Fibroblast of skin of left quadriceps (primary cell): Measurements from ENCODE around the gene SLC29A1.
"Not testable (repeated sequence)": the region's sequence is repeated elsewhere in the genome, so short reads cannot be mapped to it uniquely, and the experiment has no call there.

Experiments
- DNase-seq, 2 experiments: peaks; one replicate each; pipeline ENCODE4 v3.0.0-alpha.2; 2013; ENCODE audit warnings: low read depth in 2 of 2

Gene SLC29A1

DNA sequence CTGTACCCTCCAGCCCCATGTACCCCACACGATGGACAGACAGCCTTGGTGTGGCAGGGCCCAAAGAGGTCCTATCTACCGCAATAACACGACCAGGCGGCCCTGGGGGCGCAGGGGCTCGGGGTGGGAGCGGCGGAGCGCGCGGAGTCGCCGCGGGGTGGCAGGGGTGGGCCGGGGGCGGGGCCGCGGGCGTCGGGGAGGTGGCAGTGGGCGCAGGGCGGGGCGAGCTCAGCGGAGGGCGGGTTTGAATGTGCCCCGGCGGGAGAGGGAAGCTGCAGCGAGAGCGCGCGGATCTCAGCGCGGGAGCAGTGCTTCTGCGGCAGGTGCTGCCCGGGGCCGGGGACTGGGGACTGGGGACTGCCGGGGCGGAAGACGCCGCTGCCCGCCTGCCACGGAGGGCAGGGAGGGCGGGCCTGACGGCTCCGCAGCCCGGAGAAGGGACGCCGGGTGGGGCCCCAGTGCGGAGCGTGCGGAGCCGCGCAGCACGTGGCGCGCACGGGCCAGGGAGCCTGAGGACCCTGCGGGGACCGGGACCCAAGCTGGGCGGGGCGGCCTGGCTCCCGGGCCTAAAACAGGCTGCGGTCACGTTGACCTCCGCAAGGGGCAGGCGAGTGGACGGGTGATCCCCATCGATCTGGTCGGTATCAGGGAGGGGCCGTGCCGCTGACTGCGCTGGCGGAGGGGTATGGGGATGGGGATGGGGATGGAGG, at the start of gene SLC29A1:
Gene SLC29A1 (plus strand): TSS at position 277 of the 710 bp plus-strand sequence. CDS start 3,719 bp downstream, outside the sequence.
- DNase-seq: no peak

DNA sequence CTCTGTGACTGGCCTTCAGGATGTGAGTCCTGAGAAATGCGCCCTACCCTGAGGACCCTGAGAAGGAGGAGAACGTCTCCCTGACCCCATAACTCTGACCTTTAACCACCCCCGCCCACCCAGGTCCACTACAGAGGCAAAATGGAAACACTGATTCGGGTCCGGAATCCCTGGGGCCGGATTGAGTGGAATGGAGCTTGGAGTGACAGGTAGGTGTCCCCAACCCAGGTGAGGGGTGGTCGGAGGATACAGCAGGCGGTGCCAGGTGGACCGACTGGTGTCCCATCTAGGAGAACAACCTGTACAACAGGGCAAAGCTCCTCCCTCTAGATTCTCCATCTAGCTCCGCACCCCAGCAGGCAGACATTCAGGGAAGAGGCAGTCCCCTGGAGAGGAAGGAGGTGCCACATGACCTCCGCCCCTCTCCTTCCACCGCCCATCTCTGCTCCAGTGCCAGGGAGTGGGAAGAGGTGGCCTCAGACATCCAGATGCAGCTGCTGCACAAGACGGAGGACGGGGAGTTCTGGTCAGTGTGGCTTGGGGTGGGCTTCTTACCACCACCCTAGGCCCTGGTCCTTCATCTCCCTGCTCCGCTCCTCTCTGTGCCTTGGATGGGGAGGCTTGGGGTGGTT, 47.1 kb upstream of the SLC29A1 start:
- no peak for DNase-seq

DNA sequence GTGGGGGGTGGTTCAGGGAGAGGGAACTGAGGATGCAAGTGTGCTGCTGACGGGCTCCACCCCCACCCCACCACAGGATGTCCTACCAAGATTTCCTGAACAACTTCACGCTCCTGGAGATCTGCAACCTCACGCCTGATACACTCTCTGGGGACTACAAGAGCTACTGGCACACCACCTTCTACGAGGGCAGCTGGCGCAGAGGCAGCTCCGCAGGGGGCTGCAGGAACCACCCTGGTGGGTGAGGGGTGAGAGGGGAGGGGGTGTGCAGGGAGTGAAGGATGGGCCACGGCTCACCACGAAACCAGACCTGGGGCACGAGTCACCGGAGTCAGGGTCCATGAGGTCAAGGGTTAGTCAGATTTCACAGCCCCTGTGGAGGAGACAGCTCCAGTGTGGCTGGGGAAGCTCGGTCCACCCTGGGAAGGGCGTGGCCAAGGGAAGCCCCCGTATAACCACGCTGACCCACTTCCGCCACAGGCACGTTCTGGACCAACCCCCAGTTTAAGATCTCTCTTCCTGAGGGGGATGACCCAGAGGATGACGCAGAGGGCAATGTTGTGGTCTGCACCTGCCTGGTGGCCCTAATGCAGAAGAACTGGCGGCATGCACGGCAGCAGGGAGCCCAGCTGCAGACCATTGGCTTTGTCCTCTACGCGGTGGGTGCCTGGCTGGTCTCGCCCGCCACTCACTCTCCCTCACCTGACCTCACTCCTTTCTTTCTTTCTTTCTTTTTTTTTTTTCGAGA, 46.5 kb upstream of the SLC29A1 start:
- no peak for DNase-seq

DNA sequence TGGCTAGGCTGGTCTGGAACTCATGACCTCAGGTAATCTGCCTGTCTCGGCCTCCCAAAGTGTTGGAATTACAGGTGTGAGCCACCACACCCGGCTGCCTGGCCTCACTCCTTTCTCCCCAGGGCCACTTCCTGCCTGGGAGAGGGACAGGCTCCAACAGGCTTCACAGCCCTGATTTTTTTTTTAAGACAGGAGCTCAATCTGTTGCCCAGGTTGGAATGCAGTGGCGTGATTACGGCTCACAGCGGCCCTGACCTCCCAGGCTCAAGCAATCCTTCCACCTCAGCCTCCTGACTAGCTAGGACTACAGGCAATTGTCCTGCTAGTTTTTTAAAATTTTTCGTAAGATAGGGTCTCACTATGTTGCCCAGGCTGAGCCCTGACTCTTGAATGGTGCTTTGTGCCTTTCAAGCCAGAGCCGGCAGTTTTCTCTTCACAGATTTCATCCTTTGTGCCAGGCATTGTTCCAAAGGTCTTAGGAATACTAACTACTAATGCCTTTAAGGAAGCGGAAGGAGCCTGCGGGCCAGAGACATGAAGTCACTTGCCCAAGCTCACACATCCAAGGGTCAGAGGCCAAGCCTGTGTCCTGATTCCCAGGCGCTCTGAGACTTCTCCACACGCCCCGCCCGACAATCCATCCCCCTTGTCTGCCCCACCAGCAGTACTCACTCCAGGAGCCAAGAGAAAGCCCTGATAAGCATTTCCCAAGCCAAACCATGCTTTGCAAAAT, 45.5 kb upstream of the SLC29A1 start:
- no peak for DNase-seq

DNA sequence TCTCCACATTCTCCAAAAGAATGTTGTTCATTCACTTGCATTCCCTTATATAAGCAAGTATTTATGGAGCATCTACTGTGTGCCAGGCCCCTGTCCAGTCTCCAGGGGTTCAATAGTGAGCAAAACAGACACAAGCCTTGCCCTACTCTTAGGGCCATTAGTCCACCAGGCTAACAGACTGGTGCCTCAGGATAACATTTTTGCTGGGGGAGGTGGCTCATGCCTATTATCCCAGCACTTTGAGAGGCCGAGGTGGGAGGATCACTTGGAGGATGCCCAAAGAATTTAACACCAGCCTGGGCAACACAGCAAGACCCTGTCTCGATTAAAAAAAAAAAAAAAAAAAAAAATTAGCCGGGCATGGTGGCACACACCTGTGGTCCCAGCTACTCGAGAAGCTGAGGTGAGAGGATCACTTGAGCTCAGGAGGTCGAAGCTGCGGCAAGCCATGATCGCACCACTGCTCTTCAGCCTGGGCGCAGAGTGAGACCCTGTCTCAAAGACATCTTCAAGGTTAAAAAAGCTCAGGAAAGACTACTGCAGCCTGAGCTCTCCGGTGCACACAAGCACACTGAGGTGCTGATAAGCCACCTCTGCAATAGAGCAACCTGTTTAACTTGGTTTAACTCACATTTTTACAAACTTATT, 44.8 kb upstream of the SLC29A1 start:
- no peak for DNase-seq

DNA sequence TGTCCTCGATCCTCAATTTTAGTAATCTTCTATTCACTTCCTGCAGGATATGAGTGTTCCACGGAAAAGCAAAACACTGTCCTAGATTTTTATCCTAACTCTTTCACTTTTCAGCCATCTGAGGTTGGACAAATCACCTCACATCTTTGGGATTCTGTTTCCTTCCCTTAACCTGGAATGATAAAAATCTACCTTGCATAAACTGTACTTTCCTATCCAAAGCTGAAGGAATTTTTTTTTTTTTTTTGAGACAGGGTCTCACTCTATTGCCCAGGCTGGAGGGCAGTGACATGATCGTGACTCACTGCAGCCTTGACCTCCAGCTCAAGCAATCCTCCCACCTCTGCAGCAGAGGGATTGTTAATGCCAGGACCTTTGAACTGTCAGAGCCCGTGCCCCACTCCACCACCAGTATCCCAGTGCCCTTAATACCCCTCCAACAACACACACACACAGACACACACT, 44.3 kb upstream of the SLC29A1 start:
- no peak for DNase-seq

DNA sequence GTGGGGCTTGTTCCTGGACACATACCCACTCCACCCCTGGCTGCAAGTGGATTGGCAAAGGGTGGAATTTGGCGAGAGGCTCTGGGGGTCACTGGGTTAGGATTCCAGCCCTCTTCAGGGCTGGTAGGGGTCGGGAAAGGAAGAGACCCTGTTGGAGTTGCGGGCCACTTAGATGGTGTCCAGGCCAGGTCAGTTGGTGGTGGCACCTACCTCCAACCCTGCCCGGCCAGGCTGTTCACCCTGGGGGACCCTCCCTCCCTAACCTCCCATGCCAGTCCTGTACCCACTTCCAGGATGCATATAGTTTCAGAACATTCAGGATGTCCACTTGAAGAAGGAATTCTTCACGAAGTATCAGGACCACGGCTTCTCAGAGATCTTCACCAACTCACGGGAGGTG, 43.7 kb upstream of the SLC29A1 start:
- no peak for DNase-seq

DNA sequence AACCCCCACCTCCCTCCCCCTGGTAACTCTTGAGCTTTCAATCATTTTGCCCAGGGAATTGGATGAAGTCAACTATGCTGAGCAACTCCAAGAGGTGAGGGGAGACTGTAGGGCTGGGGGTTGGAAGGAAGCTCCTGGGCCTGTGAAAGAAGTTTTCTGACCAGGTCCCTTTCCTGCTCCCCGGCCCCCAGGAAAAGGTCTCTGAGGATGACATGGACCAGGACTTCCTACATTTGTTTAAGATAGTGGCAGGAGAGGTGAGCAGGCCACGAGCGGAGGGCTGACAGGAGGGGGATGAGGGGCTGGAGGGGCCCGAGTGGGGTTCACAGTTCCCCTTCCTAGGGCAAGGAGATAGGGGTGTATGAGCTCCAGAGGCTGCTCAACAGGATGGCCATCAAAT, 43.0 kb upstream of the SLC29A1 start:
- DNase-seq: no peak

DNA sequence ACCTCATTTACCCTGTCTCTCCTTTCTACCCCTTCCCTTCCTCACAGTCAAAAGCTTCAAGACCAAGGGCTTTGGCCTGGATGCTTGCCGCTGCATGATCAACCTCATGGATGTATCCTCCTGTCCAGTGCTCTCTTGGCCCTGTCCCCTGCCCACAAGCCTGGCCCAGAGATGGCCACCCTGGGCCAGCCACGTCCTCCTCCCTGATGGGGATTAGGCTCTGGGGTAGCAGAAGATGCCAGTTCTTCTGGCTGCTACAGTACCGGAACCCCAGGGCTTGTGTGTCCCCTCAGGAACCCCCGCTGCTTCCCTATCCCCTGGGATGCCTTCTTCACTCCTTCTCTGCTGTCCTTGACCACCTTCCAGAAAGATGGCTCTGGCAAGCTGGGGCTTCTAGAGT, 42.5 kb upstream of the SLC29A1 start:
- DNase-seq: no peak

DNA sequence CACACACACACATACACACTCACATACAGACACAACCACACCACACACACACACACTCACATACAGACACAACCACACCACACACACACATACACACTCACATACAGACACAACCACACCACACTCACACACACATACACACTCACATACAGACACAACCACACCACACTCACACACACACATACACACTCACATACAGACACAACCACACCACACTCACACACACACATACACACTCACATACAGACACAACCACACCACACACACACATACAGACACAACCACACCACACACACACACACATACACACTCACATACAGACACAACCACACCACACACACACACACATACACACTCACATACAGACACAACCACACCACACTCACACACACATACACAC, 41.6 kb upstream of the SLC29A1 start:
- DNase-seq: not testable (repeated sequence)

DNA sequence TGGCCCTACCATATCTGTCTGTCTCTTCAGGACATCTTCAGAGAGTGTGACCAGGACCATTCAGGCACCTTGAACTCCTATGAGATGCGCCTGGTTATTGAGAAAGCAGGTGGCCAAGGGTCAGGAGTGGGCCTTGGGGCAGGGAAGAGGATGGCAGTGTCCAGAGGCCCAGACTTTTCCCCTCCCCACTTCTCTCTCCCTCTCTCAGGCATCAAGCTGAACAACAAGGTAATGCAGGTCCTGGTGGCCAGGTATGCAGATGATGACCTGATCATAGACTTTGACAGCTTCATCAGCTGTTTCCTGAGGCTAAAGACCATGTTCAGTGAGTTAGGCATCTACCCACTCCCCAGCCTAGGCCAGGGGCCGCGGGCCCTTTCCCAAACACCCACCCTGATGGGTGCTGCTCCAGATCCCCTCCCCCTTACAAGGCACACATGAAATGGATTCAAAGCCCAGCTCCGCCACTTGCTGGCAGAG, 40.4 kb upstream of the SLC29A1 start:
- no peak for DNase-seq

DNA sequence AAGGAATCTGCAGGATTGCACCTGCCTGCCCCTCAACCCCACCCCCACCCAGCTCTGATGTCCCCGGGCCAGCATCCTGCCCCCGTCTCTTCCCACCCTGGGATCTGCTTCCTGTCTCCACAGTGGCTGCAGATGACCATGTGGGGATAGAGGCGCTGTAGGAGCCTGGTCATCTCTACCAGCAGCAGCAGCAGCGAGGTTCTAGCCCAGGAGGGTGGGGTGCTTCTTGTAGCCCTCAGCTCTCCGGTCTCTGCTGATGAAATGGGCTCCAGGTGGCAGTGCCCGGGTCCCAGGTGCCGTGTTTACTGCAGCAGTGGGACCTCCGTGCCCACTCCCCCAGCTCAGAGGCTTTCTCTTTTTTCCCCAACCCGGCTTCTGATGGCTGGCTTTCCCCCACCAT, 39.6 kb upstream of the SLC29A1 start:
- no peak for DNase-seq

DNA sequence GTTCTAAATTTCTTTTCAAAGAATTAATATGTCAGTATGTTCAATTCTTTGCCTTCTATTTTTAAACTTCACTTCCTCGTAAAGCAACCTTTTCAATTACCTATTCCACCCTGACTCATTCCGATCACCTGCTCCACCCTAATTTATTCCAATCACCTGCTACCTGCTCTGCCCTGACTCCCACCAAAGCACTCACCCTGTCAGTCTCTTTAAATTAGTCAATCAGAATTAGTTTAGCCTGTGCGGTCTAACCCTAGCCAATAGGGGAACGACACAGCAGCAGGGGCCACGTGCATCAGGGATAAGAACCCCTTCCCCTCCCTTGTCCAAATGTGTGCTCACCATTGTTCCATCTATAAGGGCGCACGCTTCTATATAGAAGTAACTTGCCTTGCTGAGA, 38.0 kb upstream of the SLC29A1 start:
- not testable (repeated sequence) for DNase-seq

DNA sequence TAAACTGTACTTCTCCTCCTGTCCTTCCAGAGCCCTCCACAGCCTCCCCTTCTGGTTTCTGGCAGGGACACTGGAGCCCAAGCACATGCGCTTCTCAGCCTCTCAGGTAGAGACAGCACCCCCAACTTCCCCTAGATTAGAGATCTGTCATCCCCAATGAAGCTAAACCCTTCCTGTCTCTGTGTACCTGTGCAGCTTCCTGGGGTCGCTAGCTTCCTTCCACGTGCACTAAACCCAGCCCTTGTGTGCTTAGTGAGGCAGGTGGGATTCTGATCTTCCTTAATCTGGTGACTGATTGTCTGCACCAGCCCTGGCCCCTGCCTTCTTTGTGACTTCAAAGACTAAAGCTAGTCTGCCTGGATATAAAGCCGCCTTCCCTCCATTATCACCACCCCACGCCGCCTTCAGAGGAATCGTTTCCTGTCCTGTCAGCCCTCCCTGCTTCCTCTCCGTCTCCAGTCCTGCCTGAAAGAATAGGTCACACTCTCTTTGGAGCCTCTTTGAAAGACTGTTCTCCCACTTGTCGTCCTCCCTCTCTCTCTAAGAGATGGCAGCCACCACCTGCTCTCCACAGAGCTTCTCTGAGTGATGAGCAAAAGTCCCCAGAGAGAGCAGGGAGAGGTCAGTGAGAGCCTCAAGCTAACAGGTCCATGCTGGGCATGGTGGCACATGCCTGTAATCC, 37.3 kb upstream of the SLC29A1 start:
- DNase-seq: no peak

DNA sequence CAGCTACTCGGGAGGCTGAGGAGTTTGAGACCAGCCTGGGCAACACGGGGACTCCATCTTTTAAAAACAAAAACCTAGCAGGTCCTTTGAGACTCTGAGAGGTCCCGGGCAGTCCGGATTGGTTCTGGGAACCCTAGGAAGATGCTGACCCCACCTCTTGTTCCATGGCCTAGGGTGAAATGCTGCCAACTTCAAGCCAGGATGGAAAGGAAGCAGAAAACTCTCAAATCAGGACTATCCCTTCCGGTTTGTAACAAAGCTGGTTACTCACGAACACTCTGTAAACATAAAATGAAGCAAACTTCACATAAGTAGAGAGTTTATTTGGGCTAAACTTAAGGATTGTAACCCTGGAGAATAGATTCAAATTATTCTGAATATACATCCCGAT, 36.8 kb upstream of the SLC29A1 start:
- no peak for DNase-seq

DNA sequence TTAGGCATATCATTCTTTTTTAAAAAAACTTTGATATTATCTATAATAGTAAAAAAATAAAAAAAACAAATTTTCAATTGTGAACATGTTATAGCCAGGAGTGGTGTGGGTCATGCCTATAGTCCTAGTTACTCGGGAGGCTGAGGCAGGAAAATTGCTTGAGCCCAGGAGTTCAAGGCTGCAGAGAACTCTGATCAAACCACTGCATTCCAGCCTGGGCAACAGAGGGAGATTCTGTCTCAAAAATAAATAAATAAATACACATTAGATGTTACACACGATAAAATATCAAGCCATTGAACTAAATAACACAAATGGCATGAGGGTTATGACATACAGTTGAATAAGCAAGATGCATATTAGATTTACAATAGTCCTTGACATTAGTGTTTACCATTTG, 34.6 kb upstream of the SLC29A1 start:
- no peak for DNase-seq

DNA sequence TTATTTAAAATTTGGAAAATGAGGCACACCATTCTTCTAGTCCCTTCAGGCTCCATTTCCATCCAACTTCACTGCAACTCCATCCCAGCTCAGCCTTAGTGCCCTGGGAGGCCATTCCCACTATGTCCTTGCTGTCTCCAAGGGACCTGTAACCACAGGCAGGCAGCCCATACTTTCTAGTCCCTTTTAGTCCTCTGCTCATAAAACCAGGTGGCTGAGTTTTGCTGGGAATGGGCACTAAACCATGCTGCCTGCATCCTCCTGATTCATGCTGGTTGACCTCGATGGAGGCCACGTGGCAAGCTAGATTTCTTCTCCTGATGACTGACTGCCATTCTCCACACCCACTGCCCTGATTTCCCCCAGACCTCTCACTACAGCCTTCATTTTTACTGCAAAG, 34.1 kb upstream of the SLC29A1 start:
- DNase-seq: no peak

DNA sequence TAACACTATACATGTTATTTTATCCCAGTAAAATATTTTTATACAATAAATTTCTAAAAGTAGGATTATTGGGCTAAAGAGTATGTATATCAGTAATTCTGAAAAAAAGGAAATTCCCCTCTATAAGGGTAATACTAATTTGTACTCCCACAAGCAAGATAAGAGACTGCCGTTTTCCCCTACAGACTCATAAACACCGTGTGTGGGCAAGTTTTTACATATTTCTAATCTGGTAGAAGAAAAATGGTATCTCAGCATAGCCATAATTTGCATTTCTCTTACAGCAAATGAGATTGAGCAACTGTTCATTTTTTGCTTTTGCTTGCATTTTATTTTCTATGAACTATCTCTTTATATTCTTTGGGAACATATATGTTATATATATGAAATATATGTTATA, 32.7 kb upstream of the SLC29A1 start:
- no peak for DNase-seq

DNA sequence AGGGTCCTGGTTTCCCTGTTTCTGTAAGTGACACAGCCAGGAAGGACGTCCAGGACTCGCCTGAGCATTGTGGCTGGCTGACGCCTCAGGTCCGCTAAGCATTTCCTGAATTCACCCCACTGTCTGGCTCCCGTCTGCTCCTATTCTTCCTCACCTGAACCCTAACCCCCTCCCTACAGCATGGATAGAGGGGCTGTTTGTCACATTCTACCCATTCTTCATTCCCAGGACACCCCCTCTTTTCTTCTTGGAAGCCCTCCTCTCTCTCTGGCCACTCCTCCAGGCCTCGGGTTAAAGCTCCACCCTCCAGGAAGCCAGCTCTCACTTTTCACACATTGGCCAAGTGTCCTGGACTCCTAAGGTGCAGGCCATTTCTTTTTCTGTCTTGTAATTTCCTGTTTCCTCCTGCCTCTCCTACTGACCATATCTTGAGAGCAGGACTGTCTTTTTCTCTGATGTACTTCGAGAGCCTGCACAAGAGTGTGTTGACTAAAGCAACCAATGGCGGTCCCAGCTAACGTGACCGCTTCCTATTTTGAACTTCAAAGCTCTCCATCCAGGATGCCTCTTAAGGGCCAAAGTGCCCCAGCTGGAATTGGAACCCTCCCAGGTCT, 30.9 kb upstream of the SLC29A1 start:
- DNase-seq: no peak

DNA sequence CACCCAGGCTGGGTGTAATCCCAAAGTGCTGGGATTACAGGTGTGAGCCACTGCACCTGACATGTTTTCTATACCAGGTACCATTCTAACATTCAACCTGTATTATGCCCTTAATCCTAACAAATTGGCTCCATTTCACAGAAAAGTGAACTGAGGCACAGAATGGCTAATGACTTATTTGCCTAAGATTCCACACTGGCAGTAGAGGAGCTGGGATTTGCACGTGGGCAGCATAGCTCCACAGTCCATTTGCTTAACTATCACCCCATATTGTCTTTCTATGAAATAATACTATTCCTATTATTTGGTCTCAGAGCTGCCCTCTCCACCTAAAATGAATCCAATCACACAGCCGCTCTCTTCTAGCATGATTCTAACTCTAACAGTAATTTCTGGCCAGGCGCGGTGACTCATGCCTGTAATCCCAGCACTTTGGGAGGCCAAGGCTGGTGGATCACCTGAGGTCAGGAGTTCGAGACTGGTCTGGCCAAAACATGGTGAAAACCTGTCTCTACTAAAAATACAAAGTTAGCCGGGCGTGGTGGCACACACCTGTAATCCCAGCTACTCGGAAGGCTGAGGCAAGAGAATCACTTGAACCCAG, 30.0 kb upstream of the SLC29A1 start:
- no peak for DNase-seq
